Measurements from ENCODE around the gene ANXA1.

- TF ChIP-seq CTCF (conservative IDR thresholded peaks at IDR 0.05 in 1 of 2, IDR thresholded peaks at IDR 0.05 in 1 of 2; ENCODE audit: low read depth in 1 of 2, low read length in 2 of 2), result no peak
- no peak for TF ChIP-seq EZH2 (IDR thresholded peaks at IDR 0.05; ENCODE audit: low read length, missing control alignments)
Observed at GRCh38 chr9:73157811-73158210, 6.1 kb downstream of the ANXA1 start.
